Body of pancreas (tissue), 4 donors: Measurements from ENCODE around the gene SFTPB. TPM values are rescaled to one million over a fixed set of nuclear protein-coding genes. Genes with fewer than 3 reads are reported as not detected.
A peak's percentile ranks its signal among the peaks of the same experiment; 100 is the strongest.
"Not testable (repeated sequence)": the region's sequence is repeated elsewhere in the genome, so short reads cannot be mapped to it uniquely, and the experiment has no call there.

Experiments
- ATAC-seq: fragments of 150-250 bp; one replicate; pipeline ENCODE4 v1.9.1; 2016
- DNase-seq, 4 donors: peaks; one replicate each; pipeline ENCODE4 v3.0.0-alpha.2; 2019
- H3K27ac ChIP-seq, 4 donors: fragments of 200-600 bp; sonication (generic); 1 replicate in 3 of 4; 2 replicates in 1 of 4; pipeline versions ENCODE4 v1.5.1 to v1.6.1; 2016 to 2019; ENCODE audit warnings: mild to moderate bottlenecking in 1 of 4, mixed read lengths in 1 of 4, moderate library complexity in 1 of 4
- H3K27me3 ChIP-seq, 2 donors: fragments of 200-600 bp; sonication (generic); one replicate each; pipeline ENCODE4 v1.6.0; 2016; ENCODE audit warnings: mild to moderate bottlenecking in 1 of 2
- H3K36me3 ChIP-seq, 2 donors: fragments of 200-600 bp; sonication (generic); replicated peaks in 1 of 2; 2 replicates each; pipeline ENCODE4 v1.5.1; 2016; ENCODE audit warnings: low read depth in 2 of 2; ENCODE audit not compliant: insufficient read depth in 1 of 2
- H3K4me1 ChIP-seq: fragments of 200-600 bp; sonication (generic); one replicate; pipeline ENCODE4 v1.6.0; 2016
- H3K4me3 ChIP-seq, 2 donors: fragments of 200-600 bp; sonication (generic); 1 replicate in 1 of 2; 2 replicates in 1 of 2; pipeline ENCODE4 v1.5.1; 2016 to 2019
- H3K9me3 ChIP-seq, 3 donors: fragments of 200-600 bp; sonication (generic); 1 replicate in 2 of 3; 2 replicates in 1 of 3; pipeline ENCODE4 v1.5.1; 2016
- POLR2A ChIP-seq, 3 donors: fragments of 450-650 bp; IDR thresholded peaks; one replicate each; pipeline ENCODE4 v1.6.1; 2016; ENCODE audit warnings: antibody characterized with exemption in 3 of 3, mild to moderate bottlenecking in 2 of 3
- WGBS, 2 donors: methylation state at CpG; one replicate each; pipeline ENCODE4 v1.1.5; 2017; 5-methylcytosine and 5-hydroxymethylcytosine counted together
- intact Hi-C: fragments of 100-400 bp; cut with DNase I; formaldehyde crosslinking; loops from one replicate; pipeline ENCODE4 v1.15.1; 2023
- total RNA-seq, 2 donors: library from RNA; depleted of rRNA; stranded (reverse); fragments of >200 nt; gene quantifications; one replicate each; pipeline ENCODE4 v1.1.0, GENCODE V29; 2016
- TF ChIP-seq, protein P1 (sequence below), 7 experiments: fragments of 450-650 bp in 4 of 7; fragments of 200-600 bp in 3 of 7; sonication (generic) in 3 of 7; IDR thresholded peaks; one replicate each; pipeline ENCODE4 v1.5.1; 2016 to 2019; ENCODE audit warnings: antibody characterized with exemption in 7 of 7

Gene SFTPB
- total RNA-seq, 2 donors from 2014 or later: not detected

DNA sequence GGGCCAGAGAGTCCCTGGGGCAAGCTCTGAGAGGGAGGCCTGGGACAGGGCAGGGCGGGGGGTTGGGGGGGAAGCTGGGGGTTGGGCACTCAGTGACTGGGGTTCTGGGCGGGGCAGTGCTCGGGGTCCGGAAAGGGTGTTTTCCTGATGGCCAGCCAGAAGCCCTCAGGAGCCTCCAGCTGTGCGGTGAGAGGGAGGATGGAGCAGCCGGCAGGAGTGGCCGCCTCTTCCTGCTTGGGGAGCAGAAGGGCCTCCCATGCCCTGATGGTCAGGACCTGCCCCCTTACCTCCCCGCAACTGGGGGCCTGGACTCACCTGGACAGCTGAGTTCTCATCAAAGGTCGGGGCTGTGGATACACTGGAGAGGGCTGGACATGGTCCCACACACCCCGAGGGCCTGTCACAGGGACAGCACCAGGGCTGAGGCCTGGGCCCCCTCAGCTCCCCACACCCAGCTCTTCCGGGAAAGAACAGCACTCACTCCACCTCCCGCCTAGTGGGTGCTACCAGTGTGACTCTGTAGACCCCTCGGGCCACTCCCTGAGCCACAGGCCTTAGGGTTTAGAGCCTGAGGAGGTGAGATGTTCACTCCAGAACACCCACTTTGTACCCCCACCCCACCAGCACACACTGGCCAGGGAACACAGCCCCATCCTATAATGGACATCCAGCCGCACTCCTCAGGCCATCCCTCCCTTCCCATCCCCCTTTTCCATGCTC is 6.7 kb downstream of the SFTPB start:
- no peaks in the 10 kb centered on the region for H3K4me1 ChIP-seq
- WGBS, 2 donors: 81% methylated on average over 5 to 14 of the region's 14 CpGs
- no peaks in the 10 kb centered on the region for H3K9me3 ChIP-seq
- H3K27ac ChIP-seq: peak overlapping the region in 1 of 4 donors; percentile 12
- H3K4me3 ChIP-seq: no peak overlapping the region
- DNase-seq: no peak
- no peak for TF ChIP-seq POLR2A (IDR thresholded peaks at IDR 0.05)
- TF ChIP-seq, protein P1, sequence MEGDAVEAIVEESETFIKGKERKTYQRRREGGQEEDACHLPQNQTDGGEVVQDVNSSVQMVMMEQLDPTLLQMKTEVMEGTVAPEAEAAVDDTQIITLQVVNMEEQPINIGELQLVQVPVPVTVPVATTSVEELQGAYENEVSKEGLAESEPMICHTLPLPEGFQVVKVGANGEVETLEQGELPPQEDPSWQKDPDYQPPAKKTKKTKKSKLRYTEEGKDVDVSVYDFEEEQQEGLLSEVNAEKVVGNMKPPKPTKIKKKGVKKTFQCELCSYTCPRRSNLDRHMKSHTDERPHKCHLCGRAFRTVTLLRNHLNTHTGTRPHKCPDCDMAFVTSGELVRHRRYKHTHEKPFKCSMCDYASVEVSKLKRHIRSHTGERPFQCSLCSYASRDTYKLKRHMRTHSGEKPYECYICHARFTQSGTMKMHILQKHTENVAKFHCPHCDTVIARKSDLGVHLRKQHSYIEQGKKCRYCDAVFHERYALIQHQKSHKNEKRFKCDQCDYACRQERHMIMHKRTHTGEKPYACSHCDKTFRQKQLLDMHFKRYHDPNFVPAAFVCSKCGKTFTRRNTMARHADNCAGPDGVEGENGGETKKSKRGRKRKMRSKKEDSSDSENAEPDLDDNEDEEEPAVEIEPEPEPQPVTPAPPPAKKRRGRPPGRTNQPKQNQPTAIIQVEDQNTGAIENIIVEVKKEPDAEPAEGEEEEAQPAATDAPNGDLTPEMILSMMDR (IDR thresholded peaks at IDR 0.05): no peak
- peak; percentile 36 for ATAC-seq
- intact Hi-C loops: loop anchor here (10.0 kb wide), 1 partner anchor 426 kb away; no protein-coding TSS in a partner anchor
- no peaks in the 10 kb centered on the region for H3K36me3 ChIP-seq
- H3K27me3 ChIP-seq: no peaks in the 10 kb centered on the region

DNA sequence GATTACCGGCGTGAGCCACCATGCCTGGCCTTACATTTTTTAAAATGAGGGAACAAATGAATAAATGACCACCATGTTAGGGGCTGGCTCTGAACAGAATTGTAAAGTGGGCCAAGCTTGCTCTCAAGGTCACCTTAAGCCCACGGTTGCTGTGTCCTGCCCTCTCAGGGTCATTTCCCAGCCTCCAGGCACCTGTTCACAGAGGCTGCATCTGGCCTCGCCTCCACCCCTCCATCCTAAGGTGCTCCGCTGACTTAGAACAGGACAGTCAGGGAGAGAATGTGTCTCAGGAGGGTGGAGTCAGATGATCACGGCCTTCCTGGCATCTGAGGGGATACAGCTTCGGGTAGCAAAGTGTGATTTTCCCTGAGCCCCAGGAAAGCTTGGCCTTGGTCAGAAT is 7.3 kb downstream of the SFTPB start:
- DNase-seq: no peak
- WGBS, 2 donors: 78 to 85% methylated on average over 7 of the region's 7 CpGs
- Histone ChIP-seq H3K4me3 (no peak overlapping the region), H3K27ac (no peak overlapping the region), H3K4me1 (no peaks in the 10 kb centered on the region), H3K9me3 (no peaks in the 10 kb centered on the region), H3K36me3 (no peaks in the 10 kb centered on the region), H3K27me3 (no peaks in the 10 kb centered on the region)
- TF ChIP-seq, protein P1 (IDR thresholded peaks at IDR 0.05): no peak
- TF ChIP-seq POLR2A (IDR thresholded peaks at IDR 0.05): no peak
- intact Hi-C loops: loop anchor here (10.0 kb wide), 1 partner anchor 426 kb away; no protein-coding TSS in a partner anchor
- no peak for ATAC-seq

DNA sequence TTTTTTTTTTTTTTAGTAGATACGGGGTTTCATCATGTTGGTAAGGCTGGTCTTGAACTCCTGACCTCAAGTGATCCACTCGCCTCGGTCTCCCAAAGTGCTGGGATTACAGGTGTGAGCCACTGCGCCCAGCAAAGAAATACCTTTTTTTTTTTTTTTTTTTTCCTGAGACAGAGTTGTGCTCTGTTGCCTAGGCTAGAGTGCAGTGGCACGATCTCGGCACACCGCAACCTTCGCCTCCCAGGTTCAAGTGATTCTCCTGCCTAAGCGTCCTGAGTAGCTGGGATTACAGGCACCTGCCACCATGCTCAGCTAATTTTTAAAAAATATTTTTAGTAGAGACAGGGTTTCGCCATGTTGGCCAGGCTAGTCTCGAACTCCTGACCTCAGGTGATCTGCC is 7.7 kb downstream of the SFTPB start:
- not testable (repeated sequence) for H3K4me1 ChIP-seq, H3K9me3 ChIP-seq, H3K4me3 ChIP-seq, ATAC-seq, H3K36me3 ChIP-seq, H3K27me3 ChIP-seq, DNase-seq, H3K27ac ChIP-seq
- intact Hi-C loops: loop anchor here (10.0 kb wide), 1 partner anchor 426 kb away; no protein-coding TSS in a partner anchor
- 93 to 95% methylated on average over 11 of the region's 11 CpGs for WGBS, 2 donors

DNA sequence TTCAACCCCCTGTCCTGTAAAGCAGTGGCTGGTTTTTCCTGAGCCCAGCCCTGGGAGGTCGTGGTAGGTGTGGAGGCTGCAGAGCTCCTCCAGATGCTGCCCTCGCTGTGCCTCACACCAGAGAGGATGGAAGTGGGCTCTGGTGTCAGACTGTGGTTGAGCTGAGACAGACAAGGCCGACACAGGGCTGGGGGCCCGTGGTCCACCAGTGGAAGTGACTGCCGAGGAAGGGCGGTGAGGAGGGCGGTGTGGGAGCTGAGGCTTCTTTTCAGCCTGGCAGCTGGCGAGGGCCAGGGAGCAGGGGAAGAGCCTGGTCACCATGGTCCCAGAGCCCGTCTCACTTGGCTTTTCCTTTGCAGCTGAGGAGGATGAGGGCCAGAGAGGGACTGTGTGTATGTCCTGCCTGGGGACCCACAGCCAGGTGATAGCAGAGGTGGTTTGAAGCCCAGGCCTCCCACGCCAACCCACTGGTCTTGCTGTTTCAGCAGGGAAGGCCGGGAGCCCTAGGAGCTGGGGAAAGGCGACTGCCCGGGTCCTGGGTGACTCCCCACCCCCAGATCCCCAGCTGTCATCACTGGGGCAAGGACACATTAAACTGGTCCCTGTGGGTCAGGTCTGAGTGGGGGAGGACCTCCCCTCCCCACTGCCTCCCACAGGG is 8.5 kb downstream of the SFTPB start:
- H3K27me3 ChIP-seq: no peaks in the 10 kb centered on the region
- DNase-seq (no peak), ATAC-seq (no peak)
- intact Hi-C loops: no loop called here
- no peak overlapping the region for H3K4me3 ChIP-seq
- no peaks in the 10 kb centered on the region for H3K36me3 ChIP-seq
- no peaks in the 10 kb centered on the region for H3K9me3 ChIP-seq
- H3K4me1 ChIP-seq: no peaks in the 10 kb centered on the region
- TF ChIP-seq, protein P1 (IDR thresholded peaks at IDR 0.05): no peak
- TF ChIP-seq POLR2A (IDR thresholded peaks at IDR 0.05): no peak
- 84 to 97% methylated on average over 5 to 13 of the region's 13 CpGs for WGBS, 2 donors
- no peak overlapping the region for H3K27ac ChIP-seq

DNA sequence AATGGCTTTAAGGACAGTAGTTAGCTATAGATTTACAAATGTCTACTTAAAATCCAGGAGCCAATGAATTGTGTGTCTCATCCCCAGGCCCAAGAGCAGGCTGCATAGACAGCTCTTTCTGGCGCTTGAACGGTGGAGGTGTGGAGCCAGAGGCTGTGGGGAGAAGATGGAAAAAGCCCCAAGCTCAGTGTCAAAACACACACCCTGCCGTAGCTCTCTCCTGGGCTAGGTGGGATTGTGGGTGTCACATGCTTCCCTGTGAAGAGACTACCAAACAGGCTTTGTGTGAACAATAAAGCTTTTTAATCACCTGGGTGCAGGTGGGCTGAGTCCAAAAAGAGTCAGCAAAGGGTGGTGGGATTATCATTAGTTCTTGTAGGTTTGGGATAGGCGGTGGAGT is 10.6 kb downstream of the SFTPB start:
- H3K9me3 ChIP-seq, H3K4me1 ChIP-seq, DNase-seq, intact Hi-C loops, ATAC-seq, H3K27me3 ChIP-seq, H3K27ac ChIP-seq, H3K36me3 ChIP-seq, H3K4me3 ChIP-seq: not testable (repeated sequence)
- 92 to 94% methylated on average over 4 of the region's 4 CpGs for WGBS, 2 donors
